GM12878 (cell line): Measurements from ENCODE around the gene RALGAPA1. TPM values are rescaled to one million over a fixed set of nuclear protein-coding genes. Genes with fewer than 3 reads are reported as not detected.
A peak's percentile ranks its signal among the peaks of the same experiment; 100 is the strongest.

Source experiments
- ATAC-seq: fragments of 200-7000 bp; cut with Tn5 transposase; 3 replicates; pipeline ENCODE4 v1.9.1; 2020; ENCODE audit warnings: mild to moderate bottlenecking, moderate library complexity
- BruUV-seq: library from RNA; stranded (reverse); fragments of 400-500 nt; replicated peaks from 2 replicates; lab custom pipeline; 2021; lab: Mats Ljungman, UMichigan
- CTCF ChIA-PET: fragments of 300-600 bp; sonication (Branson Sonifier 250); formaldehyde crosslinking; extraction: SDS; loops from one replicate; lab custom pipeline; 2021; ENCODE audit warnings: inconsistent platforms; lab: Yijun Ruan, JAX
- POLR2A ChIA-PET: fragments of 350-600 bp; formaldehyde crosslinking; extraction: SDS; loops from one replicate; lab custom pipeline; 2021; ENCODE audit warnings: inconsistent platforms; lab: Charles Lee
- RAD21 ChIA-PET: fragments of 300-600 bp; sonication (Branson Sonifier 250); formaldehyde crosslinking; loops from one replicate; lab custom pipeline; 2023; ENCODE audit warnings: antibody characterized with exemption; ENCODE audit not compliant: unreplicated experiment; lab: Charles Lee
- SMC1A ChIA-PET: fragments of 300-600 bp; sonication (Branson Sonifier 250); formaldehyde crosslinking; loops from one replicate; lab custom pipeline; 2023; ENCODE audit not compliant: unreplicated experiment, uncharacterized antibody; lab: Charles Lee
- DNase-seq: peaks from one replicate; pipeline ENCODE4 v3.0.0-alpha.2; 2011; ENCODE audit warnings: low read depth, low spot score
- FAIRE-seq: peaks from 3 replicates; lab custom pipeline; 2011; peaks lifted over from hg19 to GRCh38; lab: Jason Lieb, UNC
- H2AFZ ChIP-seq: 2 replicates; pipeline ENCODE4 v1.6.0; 2011; ENCODE audit warnings: low read depth, low read length, control low read depth; ENCODE audit not compliant: control insufficient read depth
- H3K27ac ChIP-seq: 2 replicates; pipeline ENCODE4 v1.5.1; 2011; ENCODE audit warnings: control low read depth; ENCODE audit not compliant: control insufficient read depth, insufficient read depth
- H3K27me3 ChIP-seq, 2 experiments: replicated peaks in 1 of 2; 2 replicates each; pipeline versions ENCODE4 v1.6.0 to v1.6.1; 2011; ENCODE audit warnings: low read length in 1 of 2; ENCODE audit not compliant: control insufficient read depth in 2 of 2, insufficient read depth in 2 of 2
- H3K36me3 ChIP-seq, 2 experiments: 2 replicates each; pipeline ENCODE4 v1.5.1; 2011; ENCODE audit warnings: low read length in 1 of 2; ENCODE audit not compliant: control insufficient read depth in 2 of 2, insufficient read depth in 2 of 2
- H3K4me1 ChIP-seq: 2 replicates; pipeline ENCODE4 v1.6.1; 2011; ENCODE audit warnings: mild to moderate bottlenecking, low read length, moderate library complexity, mixed read lengths; ENCODE audit not compliant: control insufficient read depth, insufficient read depth
- H3K4me2 ChIP-seq: 2 replicates; pipeline ENCODE4 v1.6.0; 2011; ENCODE audit warnings: control low read depth; ENCODE audit not compliant: control insufficient read depth, insufficient read depth
- H3K4me3 ChIP-seq: fragments of 200-600 bp; sonication (generic); 2 replicates; pipeline ENCODE4 v1.5.1; 2016
- H3K79me2 ChIP-seq: 2 replicates; pipeline ENCODE4 v1.6.0; 2011; ENCODE audit warnings: low read length; ENCODE audit not compliant: control insufficient read depth, insufficient read depth
- H3K9ac ChIP-seq: 2 replicates; pipeline ENCODE4 v1.8.0; 2011; ENCODE audit warnings: low read length, control low read depth, mixed read lengths; ENCODE audit not compliant: control insufficient read depth, insufficient read depth
- H3K9me3 ChIP-seq: replicated peaks from 3 replicates; pipeline ENCODE4 v1.5.1; 2011; ENCODE audit warnings: mild to moderate bottlenecking, low read length; ENCODE audit not compliant: control insufficient read depth, insufficient read depth
- H4K20me1 ChIP-seq: 2 replicates; pipeline ENCODE4 v1.6.0; 2011; ENCODE audit not compliant: control insufficient read depth, insufficient read depth
- BCL11A ChIP-seq: IDR thresholded peaks from 2 replicates; pipeline ENCODE4 v1.6.1; 2011; ENCODE audit warnings: low read depth, low read length
- BRCA1 ChIP-seq: IDR thresholded peaks from 2 replicates; pipeline ENCODE4 v1.6.1; 2011; ENCODE audit warnings: low read depth, low read length, improper control_type of control experiment
- CBFB ChIP-seq: IDR thresholded peaks from 2 replicates; pipeline ENCODE4 v1.6.1; 2016; ENCODE audit warnings: antibody characterized with exemption, low read depth
- EED ChIP-seq: sonication (generic); IDR thresholded peaks from 2 replicates; pipeline ENCODE4 v1.6.1; 2016; ENCODE audit warnings: antibody characterized with exemption, low read depth
- ELK1 ChIP-seq: IDR thresholded peaks from 2 replicates; pipeline ENCODE4 v1.6.1; 2012; ENCODE audit warnings: low read depth, low read length, improper control_type of control experiment
- HDGF ChIP-seq: fragments of 450-650 bp; IDR thresholded peaks from 2 replicates; pipeline ENCODE4 v1.6.1; 2016; ENCODE audit warnings: antibody characterized with exemption
- MLLT1 ChIP-seq: fragments of 450-650 bp; IDR thresholded peaks from 2 replicates; pipeline ENCODE4 v1.6.1; 2016; ENCODE audit warnings: mild to moderate bottlenecking
- PML ChIP-seq: IDR thresholded peaks from 2 replicates; pipeline ENCODE4 v1.6.1; 2012; ENCODE audit warnings: low read length, inconsistent platforms
- RBBP5 ChIP-seq: fragments of 200-600 bp; sonication (generic); conservative IDR thresholded peaks from 2 replicates; pipeline ENCODE4 v1.6.1; 2016
- SUZ12 ChIP-seq: fragments of 200-600 bp; sonication (generic); IDR thresholded peaks from one replicate; pipeline ENCODE4 v1.6.1; 2018; ENCODE audit warnings: antibody characterized with exemption, mild to moderate bottlenecking; ENCODE audit not compliant: unreplicated experiment
- TARDBP ChIP-seq: IDR thresholded peaks from 2 replicates; pipeline ENCODE4 v1.6.1; 2016; ENCODE audit warnings: borderline replicate concordance
- ZSCAN29 ChIP-seq: fragments of 450-650 bp; IDR thresholded peaks from 2 replicates; pipeline ENCODE4 v1.6.1; 2017; ENCODE audit warnings: mild to moderate bottlenecking, moderate library complexity
- WGBS: methylation state at CpG from one replicate; pipeline ENCODE4 v1.1.6; 2016; ENCODE audit warnings: low lambda C conversion rate; ENCODE audit not compliant: insufficient replicate concordance, insufficient coverage; ENCODE audit errors: missing lambda C conversion rate; 5-methylcytosine and 5-hydroxymethylcytosine counted together
- in situ Hi-C: fragments of 300-500 bp; cut with MboI; formaldehyde crosslinking; loops from 9 replicates; pipeline ENCODE4 v1.14.3; 2018; ENCODE audit warnings: mixed read lengths
- intact Hi-C: fragments of 100-400 bp; cut with micrococcal nuclease; formaldehyde crosslinking; loops from one replicate; pipeline ENCODE4 v1.14.2; 2022; ENCODE audit not compliant: unreplicated experiment
- polyA plus RNA-seq, 11 experiments: library from polyadenylated mRNA; depleted of rRNA in 4 of 11; unstranded in 6 of 11; stranded (reverse) in 5 of 11; fragments of >200 nt; fragmentation: Nextera tagmentation in 4 of 11; fragmentation: Illumina TruSeq in 1 of 11; extraction: Ambion mirVana in 4 of 11; extraction: Trizol in 1 of 11; gene quantifications; 1 replicate in 1 of 11; 2 replicates in 10 of 11; pipeline versions ENCODE4 v1.2.1 to v1.2.3, GENCODE V29; 2011 to 2016; ENCODE audit warnings: inconsistent platforms in 2 of 11, missing spikeins in 2 of 11, low read depth in 1 of 11
- total RNA-seq, 4 experiments: library from RNA; depleted of rRNA in 3 of 4; stranded (reverse); fragments of >200 nt in 3 of 4; fragmentation: Illumina TruSeq in 1 of 4; extraction: Trizol in 1 of 4; gene quantifications; 2 replicates each; pipeline versions ENCODE4 v1.2.1 to v1.2.3, GENCODE V29; 2013 to 2021
- TF ChIP-seq, protein P1 (sequence below): IDR thresholded peaks from 2 replicates; pipeline ENCODE4 v1.6.1; 2011; ENCODE audit warnings: low read depth, mild to moderate bottlenecking, low read length, moderate library complexity, borderline replicate concordance; ENCODE audit errors: extremely low read depth
- TF ChIP-seq, protein P2 (sequence below): fragments of 150-350 bp; IDR thresholded peaks from 2 replicates; pipeline ENCODE4 v1.6.1; 2014; ENCODE audit warnings: mild to moderate bottlenecking, low read depth, low read length
- TF ChIP-seq, protein P3 (sequence below): IDR thresholded peaks from 2 replicates; pipeline ENCODE4 v1.6.1; 2011; ENCODE audit warnings: borderline replicate concordance, low read depth, mild to moderate bottlenecking, moderate library complexity, low read length; ENCODE audit not compliant: insufficient read depth, poor library complexity, severe bottlenecking
- TF ChIP-seq, protein P4 (sequence below): fragments of 450-650 bp; IDR thresholded peaks from 2 replicates; pipeline ENCODE4 v1.6.1; 2017; ENCODE audit warnings: low read depth, mild to moderate bottlenecking, moderate library complexity

RALGAPA1 gene
- total and polyA plus RNA-seq, 10 of the 15 experiments (the other 5 are each of a cell fraction or from before 2014, with no cell fraction given), result 5.6 to 26.7 (median 14.7) TPM

- DNase-seq (peak; percentile 85), ATAC-seq (peak; percentile 97), FAIRE-seq (peak; percentile 84)
- no peaks in the 10 kb centered on the region for H3K27me3 ChIP-seq
- 16% methylated on average over 6 of the region's 6 CpGs for WGBS
- POLR2A ChIA-PET, result interaction anchor here (1.0 kb wide), 1 partner anchor 29 kb away, joined by 4 read pairs; no protein-coding TSS in a partner anchor
- SMC1A ChIA-PET, result interaction anchor here (0.6 to 1.7 kb wide), 4 partner anchors 27 to 360 kb away, joined by 3 to 4 read pairs (median 4); partner anchors contain the start of gene RALGAPA1
- intact Hi-C loops, result no loop called here
- CTCF ChIA-PET, result interaction anchor here (1.4 to 2.6 kb wide), 4 partner anchors 27 to 518 kb away, joined by 7 to 11 read pairs (median 10); partner anchors contain the start of gene BRMS1L
- in situ Hi-C loops, result no loop called here
- peaks cover 28% of the 10 kb centered on the region for H3K4me1 ChIP-seq
- peak overlapping the region; percentile 52 for H3K4me2 ChIP-seq
- no peaks in the 10 kb centered on the region for H3K79me2 ChIP-seq
- no TSS peak for BruUV-seq
- H3K27ac ChIP-seq, result peak overlapping the region; percentile 27; the same call in 1 of the 2 replicates
- H3K9ac ChIP-seq, result no peak overlapping the region
- H3K9me3 ChIP-seq, result no peaks in the 10 kb centered on the region; the same call in 1 of the 3 replicates
- no peak overlapping the region for H3K4me3 ChIP-seq
- H4K20me1 ChIP-seq, result no peaks in the 10 kb centered on the region
- H2AFZ ChIP-seq, result no peak overlapping the region
- H3K36me3 ChIP-seq, result peaks cover 0 to 4% of the 10 kb centered on the region in 2 experiments; a peak in 1 of 4 replicates
- RAD21 ChIA-PET, result interaction anchor here (1.4 kb wide), 1 partner anchor 85 kb away, joined by 4 read pairs; no protein-coding TSS in a partner anchor
- TF ChIP-seq TARDBP (no peak), ELK1 (no peak), HDGF (no peak), SUZ12 (no peak), EED (peak; percentile 85; the same call in 1 of the 2 replicates), ZSCAN29 (peak; percentile 76), BCL11A (peak; percentile 94), BRCA1 (no peak), RBBP5 (no peak), PML (peak; percentile 81; the same call in 1 of the 2 replicates), CBFB (peak; percentile 96), MLLT1 (peak; percentile 68)
- TF ChIP-seq, protein P1, sequence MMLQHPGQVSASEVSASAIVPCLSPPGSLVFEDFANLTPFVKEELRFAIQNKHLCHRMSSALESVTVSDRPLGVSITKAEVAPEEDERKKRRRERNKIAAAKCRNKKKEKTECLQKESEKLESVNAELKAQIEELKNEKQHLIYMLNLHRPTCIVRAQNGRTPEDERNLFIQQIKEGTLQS, result no peak
- TF ChIP-seq, protein P2, sequence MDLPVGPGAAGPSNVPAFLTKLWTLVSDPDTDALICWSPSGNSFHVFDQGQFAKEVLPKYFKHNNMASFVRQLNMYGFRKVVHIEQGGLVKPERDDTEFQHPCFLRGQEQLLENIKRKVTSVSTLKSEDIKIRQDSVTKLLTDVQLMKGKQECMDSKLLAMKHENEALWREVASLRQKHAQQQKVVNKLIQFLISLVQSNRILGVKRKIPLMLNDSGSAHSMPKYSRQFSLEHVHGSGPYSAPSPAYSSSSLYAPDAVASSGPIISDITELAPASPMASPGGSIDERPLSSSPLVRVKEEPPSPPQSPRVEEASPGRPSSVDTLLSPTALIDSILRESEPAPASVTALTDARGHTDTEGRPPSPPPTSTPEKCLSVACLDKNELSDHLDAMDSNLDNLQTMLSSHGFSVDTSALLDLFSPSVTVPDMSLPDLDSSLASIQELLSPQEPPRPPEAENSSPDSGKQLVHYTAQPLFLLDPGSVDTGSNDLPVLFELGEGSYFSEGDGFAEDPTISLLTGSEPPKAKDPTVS, result no peak
- TF ChIP-seq, protein P3, sequence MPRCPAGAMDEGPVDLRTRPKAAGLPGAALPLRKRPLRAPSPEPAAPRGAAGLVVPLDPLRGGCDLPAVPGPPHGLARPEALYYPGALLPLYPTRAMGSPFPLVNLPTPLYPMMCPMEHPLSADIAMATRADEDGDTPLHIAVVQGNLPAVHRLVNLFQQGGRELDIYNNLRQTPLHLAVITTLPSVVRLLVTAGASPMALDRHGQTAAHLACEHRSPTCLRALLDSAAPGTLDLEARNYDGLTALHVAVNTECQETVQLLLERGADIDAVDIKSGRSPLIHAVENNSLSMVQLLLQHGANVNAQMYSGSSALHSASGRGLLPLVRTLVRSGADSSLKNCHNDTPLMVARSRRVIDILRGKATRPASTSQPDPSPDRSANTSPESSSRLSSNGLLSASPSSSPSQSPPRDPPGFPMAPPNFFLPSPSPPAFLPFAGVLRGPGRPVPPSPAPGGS, result peak; percentile 58
- TF ChIP-seq, protein P4, sequence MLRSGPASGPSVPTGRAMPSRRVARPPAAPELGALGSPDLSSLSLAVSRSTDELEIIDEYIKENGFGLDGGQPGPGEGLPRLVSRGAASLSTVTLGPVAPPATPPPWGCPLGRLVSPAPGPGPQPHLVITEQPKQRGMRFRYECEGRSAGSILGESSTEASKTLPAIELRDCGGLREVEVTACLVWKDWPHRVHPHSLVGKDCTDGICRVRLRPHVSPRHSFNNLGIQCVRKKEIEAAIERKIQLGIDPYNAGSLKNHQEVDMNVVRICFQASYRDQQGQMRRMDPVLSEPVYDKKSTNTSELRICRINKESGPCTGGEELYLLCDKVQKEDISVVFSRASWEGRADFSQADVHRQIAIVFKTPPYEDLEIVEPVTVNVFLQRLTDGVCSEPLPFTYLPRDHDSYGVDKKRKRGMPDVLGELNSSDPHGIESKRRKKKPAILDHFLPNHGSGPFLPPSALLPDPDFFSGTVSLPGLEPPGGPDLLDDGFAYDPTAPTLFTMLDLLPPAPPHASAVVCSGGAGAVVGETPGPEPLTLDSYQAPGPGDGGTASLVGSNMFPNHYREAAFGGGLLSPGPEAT, result no peak; the same call in 1 of the 2 replicates
Measured at GRCh38 chr14:35855876-35856481, 46.9 kb upstream of the RALGAPA1 start.
